GM19043 (cell line): ENCODE data around the gene TMED9.
"Not testable (repeated sequence)": the region's sequence is repeated elsewhere in the genome, so short reads cannot be mapped to it uniquely, and the experiment has no call there.

ENCODE experiments used
- ATAC-seq: cut with Tn5 transposase; IDR thresholded peaks from one replicate; pipeline ENCODE4 v1.9.1; 2021; ENCODE audit warnings: low read depth; ENCODE audit not compliant: unreplicated experiment

Gene TMED9

GRCh38 chr5:177605078-177605477 lies 13.1 kb downstream of the TMED9 start:
- no peak for ATAC-seq

GRCh38 chr5:177605667-177606066 lies 13.7 kb downstream of the TMED9 start:
- no peak for ATAC-seq

- ATAC-seq = no peak
These were observed 14.4 kb downstream of the TMED9 start for GRCh38 chr5:177606071-177607051.

GRCh38 chr5:177607115-177607451 lies 15.1 kb downstream of the TMED9 start:
- no peak for ATAC-seq

- ATAC-seq = peak; percentile 46
These were observed 15.6 kb downstream of the TMED9 start for GRCh38 chr5:177607452-177608192.

- ATAC-seq = no peak
These were observed 16.5 kb downstream of the TMED9 start for GRCh38 chr5:177608243-177609075.

- ATAC-seq = no peak
These were observed 17.4 kb downstream of the TMED9 start for GRCh38 chr5:177609076-177610059.

GRCh38 chr5:177610131-177610769 lies 18.2 kb downstream of the TMED9 start:
- no peak for ATAC-seq

GRCh38 chr5:177610770-177611445 lies 18.9 kb downstream of the TMED9 start:
- no peak for ATAC-seq

- ATAC-seq = no peak
These were observed 19.6 kb downstream of the TMED9 start for GRCh38 chr5:177611446-177612214.

GRCh38 chr5:177612215-177612673 lies 20.2 kb downstream of the TMED9 start:
- no peak for ATAC-seq

GRCh38 chr5:177620560-177620959 lies 28.6 kb downstream of the TMED9 start:
- ATAC-seq = no peak

- ATAC-seq = not testable (repeated sequence)
These were observed 32.2 kb downstream of the TMED9 start for GRCh38 chr5:177624172-177624571.

- ATAC-seq = not testable (repeated sequence)
These were observed 38.2 kb downstream of the TMED9 start for GRCh38 chr5:177630186-177630585.

GRCh38 chr5:177634912-177635311 lies 42.9 kb downstream of the TMED9 start:
- ATAC-seq = not testable (repeated sequence)

GRCh38 chr5:177645462-177645861 lies 53.5 kb downstream of the TMED9 start:
- ATAC-seq = not testable (repeated sequence)
